ENCODE data around the gene ACTR1A.

The ACTR1A gene

GRCh38 chr10:102524746-102525145 is 22.2 kb upstream of the ACTR1A start:
- no peak for DNase-seq (ENCODE audit: low read depth)
- no peak overlapping the region for H3K4me3 ChIP-seq (ENCODE audit: low read depth, low read length)
- TF ChIP-seq, protein P1, sequence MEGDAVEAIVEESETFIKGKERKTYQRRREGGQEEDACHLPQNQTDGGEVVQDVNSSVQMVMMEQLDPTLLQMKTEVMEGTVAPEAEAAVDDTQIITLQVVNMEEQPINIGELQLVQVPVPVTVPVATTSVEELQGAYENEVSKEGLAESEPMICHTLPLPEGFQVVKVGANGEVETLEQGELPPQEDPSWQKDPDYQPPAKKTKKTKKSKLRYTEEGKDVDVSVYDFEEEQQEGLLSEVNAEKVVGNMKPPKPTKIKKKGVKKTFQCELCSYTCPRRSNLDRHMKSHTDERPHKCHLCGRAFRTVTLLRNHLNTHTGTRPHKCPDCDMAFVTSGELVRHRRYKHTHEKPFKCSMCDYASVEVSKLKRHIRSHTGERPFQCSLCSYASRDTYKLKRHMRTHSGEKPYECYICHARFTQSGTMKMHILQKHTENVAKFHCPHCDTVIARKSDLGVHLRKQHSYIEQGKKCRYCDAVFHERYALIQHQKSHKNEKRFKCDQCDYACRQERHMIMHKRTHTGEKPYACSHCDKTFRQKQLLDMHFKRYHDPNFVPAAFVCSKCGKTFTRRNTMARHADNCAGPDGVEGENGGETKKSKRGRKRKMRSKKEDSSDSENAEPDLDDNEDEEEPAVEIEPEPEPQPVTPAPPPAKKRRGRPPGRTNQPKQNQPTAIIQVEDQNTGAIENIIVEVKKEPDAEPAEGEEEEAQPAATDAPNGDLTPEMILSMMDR (IDR thresholded peaks at IDR 0.05; ENCODE audit: low read depth, low read length), result no peak
- TF ChIP-seq MAX (IDR thresholded peaks at IDR 0.05; ENCODE audit: low read depth, low read length), result no peak
- no peak for TF ChIP-seq MYC (IDR thresholded peaks at IDR 0.05; ENCODE audit: low read depth, low read length)
- no peak for TF ChIP-seq POLR2A (IDR thresholded peaks at IDR 0.05; ENCODE audit: extremely low read depth, insufficient read length)

GRCh38 chr10:102523250-102524029 is 20.9 kb upstream of the ACTR1A start:
- no peak overlapping the region for H3K4me3 ChIP-seq (ENCODE audit: low read depth, low read length)
- DNase-seq (ENCODE audit: low read depth), result no peak
- no peak for TF ChIP-seq POLR2A (IDR thresholded peaks at IDR 0.05; ENCODE audit: extremely low read depth, insufficient read length)
- TF ChIP-seq MYC (IDR thresholded peaks at IDR 0.05; ENCODE audit: low read depth, low read length), result no peak
- TF ChIP-seq, protein P1 (IDR thresholded peaks at IDR 0.05; ENCODE audit: low read depth, low read length), result no peak
- no peak for TF ChIP-seq MAX (IDR thresholded peaks at IDR 0.05; ENCODE audit: low read depth, low read length)

GRCh38 chr10:102522874-102523249 is 20.4 kb upstream of the ACTR1A start:
- no peak for DNase-seq (ENCODE audit: low read depth)
- no peak overlapping the region for H3K4me3 ChIP-seq (ENCODE audit: low read depth, low read length)
- TF ChIP-seq, protein P1 (IDR thresholded peaks at IDR 0.05; ENCODE audit: low read depth, low read length), result no peak

DNA sequence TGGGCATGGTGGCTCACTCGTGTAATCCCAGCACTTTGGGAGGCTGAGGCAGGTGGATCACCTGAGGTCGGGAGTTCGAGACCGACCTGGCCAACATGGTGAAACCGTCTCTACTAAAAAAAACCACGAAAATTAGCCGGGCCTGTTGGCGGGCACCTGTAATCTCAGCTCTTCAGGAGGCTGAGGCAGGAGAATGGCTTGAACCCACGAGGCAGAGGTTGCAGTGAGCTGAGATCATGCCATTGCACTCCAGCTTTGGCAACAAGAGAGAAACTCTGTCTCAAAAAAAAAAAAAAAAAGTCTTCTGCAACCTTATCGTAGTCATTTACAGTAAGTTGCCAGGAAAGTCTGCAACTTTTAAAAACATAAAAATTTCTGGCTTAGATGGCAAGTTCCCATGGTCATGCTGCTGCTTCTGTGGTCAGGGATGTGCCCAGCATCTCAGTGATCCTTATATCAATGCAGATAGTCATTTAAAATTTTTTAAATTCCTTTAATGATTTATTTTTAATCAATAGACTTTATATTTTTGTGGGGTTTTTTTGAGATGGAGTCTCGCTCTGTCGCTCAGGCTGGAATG is 16.8 kb upstream of the ACTR1A start:
- no peak overlapping the region for H3K4me3 ChIP-seq (ENCODE audit: low read depth, low read length)
- no peak for DNase-seq (ENCODE audit: low read depth)
- TF ChIP-seq MYC (IDR thresholded peaks at IDR 0.05; ENCODE audit: low read depth, low read length) (no peak), MAX (IDR thresholded peaks at IDR 0.05; ENCODE audit: low read depth, low read length) (no peak), POLR2A (IDR thresholded peaks at IDR 0.05; ENCODE audit: extremely low read depth, insufficient read length) (no peak)
- TF ChIP-seq, protein P1 (IDR thresholded peaks at IDR 0.05; ENCODE audit: low read depth, low read length), result no peak

DNA sequence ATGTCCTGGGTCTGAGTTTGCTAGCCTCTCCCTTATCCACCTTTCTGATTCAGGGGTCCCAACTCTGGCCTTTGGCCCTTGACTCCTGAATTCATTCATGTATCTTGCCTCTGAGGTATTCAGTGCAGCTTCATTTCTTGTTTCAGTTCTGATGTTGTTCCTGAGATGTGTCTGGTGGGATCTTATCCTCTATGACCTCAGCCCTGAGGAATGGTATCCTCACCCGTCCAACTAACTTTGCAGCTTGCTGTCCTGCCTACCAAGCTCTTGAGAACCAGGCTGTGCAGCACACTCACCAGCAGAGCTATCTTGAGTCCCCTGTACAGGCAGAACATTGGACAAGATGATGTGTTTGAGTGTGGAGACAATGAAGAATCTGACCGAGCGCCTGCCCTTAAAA is 15.0 kb upstream of the ACTR1A start:
- no peak for DNase-seq (ENCODE audit: low read depth)
- no peak overlapping the region for H3K4me3 ChIP-seq (ENCODE audit: low read depth, low read length)
- TF ChIP-seq, protein P1 (IDR thresholded peaks at IDR 0.05; ENCODE audit: low read depth, low read length), result no peak
- TF ChIP-seq MYC (IDR thresholded peaks at IDR 0.05; ENCODE audit: low read depth, low read length) (no peak), POLR2A (IDR thresholded peaks at IDR 0.05; ENCODE audit: extremely low read depth, insufficient read length) (no peak), MAX (IDR thresholded peaks at IDR 0.05; ENCODE audit: low read depth, low read length) (no peak)

Data from NB4 (cell line).